ENCODE results near the gene GLOD5.

GLOD5 gene

DNA sequence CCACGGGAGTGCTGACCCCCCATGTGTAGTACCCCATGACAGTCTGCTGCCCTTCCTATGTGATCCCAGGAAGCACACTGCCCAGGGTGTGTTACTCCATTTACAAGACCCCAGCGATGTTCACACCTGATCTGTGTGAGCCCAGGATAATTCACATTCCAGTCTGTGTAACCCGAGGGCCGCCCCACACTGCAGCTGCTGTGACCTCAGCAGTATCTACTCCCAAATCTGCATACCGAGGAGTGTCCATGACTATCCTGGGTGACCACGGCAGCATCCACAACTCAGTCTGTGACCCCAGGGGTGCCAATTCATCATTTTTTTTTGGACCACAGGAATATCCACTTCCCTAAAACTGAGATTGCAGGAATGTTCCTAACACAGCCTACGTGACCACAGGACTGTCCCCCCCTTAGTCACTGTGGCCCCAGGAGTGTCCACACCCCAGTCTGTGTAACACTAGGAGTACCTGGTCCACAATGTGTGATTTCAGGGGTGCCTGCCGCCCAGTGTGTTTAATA, 7.8 kb upstream of the GLOD5 start:
- DNase-seq (ENCODE audit: low read depth in 2 of 2), result no peak

GRCh38 chrX:48754238-48754637, 7.3 kb upstream of the GLOD5 start:
- DNase-seq (ENCODE audit: low read depth in 2 of 2), result no peak

- no peak for DNase-seq (ENCODE audit: low read depth in 2 of 2)
Observed at GRCh38 chrX:48769230-48769629, 7.7 kb downstream of the GLOD5 start.

DNA sequence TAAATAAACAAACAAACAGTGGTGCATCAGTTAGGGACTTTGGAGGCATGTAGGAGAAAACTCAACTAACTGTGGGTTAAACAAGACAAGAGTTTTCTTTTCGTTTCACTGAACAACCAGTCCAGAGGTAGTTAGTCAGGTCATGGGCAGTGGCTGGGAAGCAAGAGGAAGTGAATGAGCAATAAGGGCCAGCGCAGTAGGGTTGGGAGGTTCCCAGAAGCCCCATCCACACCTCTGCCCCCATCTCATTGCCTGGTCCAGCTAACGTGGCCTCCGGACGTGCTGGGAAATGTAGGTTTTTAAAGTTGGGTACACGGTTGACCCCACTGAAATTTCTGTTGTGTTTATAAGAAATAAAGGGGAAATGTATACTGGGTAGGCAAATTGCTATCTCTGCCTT, 8.7 kb downstream of the GLOD5 start:
- DNase-seq (ENCODE audit: low read depth in 2 of 2), result no peak

- DNase-seq (ENCODE audit: low read depth in 2 of 2), result no peak
Observed at GRCh38 chrX:48772602-48773001, 11.1 kb downstream of the GLOD5 start.

DNA sequence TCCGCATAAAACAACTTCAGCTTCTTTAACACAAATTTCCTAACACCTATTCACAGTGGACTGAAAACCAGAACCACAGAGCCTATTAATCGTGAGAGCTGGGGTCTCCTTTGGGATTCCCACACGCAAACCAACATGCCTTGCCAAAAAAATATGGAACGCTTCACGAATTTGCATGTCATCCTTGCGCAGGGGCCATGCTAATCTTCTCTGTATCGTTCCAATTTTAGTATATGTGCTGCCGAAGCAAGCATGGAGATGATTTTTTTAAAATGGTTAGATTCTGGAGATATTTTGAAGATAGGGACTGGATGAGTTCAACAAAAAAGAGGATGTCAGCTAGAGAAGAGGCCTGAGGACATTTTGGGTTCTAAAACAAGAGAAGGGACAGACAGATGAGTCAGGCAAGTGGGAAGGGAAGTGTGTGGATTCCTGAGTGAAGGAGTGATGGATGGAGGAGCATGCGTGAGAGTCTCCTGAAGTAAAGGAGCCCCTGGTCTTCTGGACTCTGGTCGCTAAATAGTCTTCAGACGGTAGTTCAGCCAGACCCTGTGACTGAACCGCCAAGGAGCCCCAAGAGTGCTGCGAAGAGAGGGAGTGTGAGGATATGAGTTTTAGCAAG, 15.4 kb downstream of the GLOD5 start:
- DNase-seq (ENCODE audit: low read depth in 2 of 2), result no peak

GRCh38 chrX:48779399-48779798, 17.9 kb downstream of the GLOD5 start:
- DNase-seq (ENCODE audit: low read depth in 2 of 2), result no peak

DNA sequence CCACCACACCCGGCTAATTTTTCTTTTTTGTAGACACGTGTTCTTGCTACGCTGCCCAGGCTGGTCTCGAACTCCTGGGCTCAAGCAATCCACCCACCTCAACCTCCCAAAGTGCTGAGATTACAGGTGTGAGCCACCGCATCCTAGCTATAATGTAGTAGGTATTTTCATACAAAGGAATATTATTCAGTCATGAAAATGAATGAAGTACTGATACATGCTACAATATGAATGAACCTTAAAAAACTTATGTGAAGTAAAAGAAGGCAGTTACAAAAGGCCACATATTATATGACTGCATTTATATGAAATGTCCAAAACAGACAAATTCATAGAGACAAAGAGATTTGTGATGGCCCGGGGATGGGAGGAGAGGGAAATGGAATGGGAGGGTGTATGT, 20.2 kb downstream of the GLOD5 start:
- DNase-seq (ENCODE audit: low read depth in 2 of 2), result no peak

DNA sequence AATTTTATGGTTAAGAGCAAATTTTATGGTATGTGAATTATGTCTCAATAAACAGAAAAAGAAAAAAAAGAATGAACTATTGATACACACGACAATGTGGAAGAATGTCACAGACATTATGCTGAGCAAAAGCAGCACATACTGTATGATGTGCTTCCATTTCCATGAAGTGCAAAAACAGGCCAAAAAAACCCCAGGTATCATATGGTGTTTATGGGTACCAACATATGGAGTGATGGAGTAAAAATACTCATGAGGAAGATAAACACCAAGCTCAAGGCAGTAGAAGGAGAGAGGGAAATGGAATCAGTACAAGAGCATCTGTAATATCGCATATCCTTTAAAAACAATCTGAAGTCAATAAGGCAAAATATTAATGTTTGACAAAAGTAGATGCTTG, 20.7 kb downstream of the GLOD5 start:
- DNase-seq (ENCODE audit: low read depth in 2 of 2), result no peak

- DNase-seq (ENCODE audit: low read depth in 2 of 2), result no peak
Observed at GRCh38 chrX:48782795-48783194, 21.2 kb downstream of the GLOD5 start.

DNA sequence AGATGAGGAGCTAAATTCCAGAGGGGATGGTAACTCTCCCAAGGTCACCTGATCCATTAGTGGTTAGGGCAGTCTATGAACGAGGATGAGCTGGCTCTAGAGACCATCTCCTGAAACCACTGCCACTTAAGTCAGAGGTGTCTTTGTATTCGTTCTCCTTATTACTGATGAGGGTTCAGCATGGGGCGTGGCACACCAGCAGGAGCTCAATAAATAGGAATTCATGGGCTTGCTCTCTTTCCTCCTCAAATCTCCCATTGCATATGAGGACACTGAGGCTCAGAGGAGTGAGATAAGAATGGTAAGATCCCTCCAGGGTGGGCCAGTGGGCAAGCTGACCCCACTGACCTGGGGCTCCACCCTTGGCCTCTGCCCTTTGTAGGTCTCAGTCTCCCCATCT, 23.2 kb downstream of the GLOD5 start:
- no peak for DNase-seq (ENCODE audit: low read depth in 2 of 2)

DNA sequence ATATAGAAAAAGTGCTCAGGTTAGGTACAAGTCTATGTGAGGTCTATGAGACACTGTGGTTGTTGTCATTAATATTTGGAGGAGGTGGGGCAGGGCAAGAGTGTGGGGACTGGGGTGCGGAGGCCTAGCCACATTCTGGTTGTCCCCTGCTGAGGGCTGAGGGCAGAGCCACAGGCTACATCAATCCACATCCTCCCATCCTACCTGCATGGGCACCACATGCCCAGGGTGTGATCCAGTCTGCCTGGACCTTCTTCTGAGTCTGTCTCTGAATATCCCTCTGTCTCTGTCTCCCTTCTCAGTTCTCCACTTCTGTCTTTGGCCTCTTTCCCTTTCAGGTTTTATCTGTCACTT, 23.6 kb downstream of the GLOD5 start:
- DNase-seq (ENCODE audit: low read depth in 2 of 2), result no peak

DNA sequence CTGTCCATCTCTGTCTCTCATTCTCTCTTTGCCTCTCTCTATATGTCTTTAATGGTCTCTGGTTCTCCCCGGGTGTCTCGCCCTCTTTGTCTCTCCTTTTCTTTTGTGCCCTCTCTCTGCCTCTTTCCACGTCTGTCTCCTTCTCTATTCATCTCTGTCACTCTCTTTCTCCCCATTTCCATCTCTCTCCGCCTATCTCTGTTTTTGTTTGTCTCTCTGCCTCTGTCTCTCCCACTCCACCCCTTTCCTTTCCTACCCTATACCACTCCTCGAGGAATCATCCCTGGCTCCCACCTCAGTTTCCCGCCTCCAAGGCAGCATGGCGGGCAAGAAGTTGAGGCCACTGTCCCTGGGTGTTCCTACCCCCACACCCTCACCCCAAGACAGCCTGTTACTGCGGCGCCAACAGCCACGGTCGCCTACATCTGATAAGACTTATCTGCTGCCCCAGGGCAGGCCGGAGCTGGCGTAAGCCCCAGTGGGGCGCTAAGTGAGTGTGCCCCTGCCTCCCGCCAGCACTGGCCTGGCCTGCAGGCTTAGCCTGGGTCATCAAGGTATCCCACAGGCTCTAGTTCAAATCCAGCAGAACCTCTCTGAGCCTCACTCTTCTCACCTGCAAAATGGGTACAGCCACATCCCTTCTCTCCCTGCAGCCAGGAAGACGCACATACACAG, 24.1 kb downstream of the GLOD5 start:
- DNase-seq (ENCODE audit: low read depth in 2 of 2), result no peak

- no peak for DNase-seq (ENCODE audit: low read depth in 2 of 2)
Observed at GRCh38 chrX:48786341-48786800, 24.8 kb downstream of the GLOD5 start, which contains the start of gene GATA1. Gene GATA1 (plus strand): TSS chrX:48786590. CDS start chrX:48791110, 4,520 bp downstream.

- DNase-seq (ENCODE audit: low read depth in 2 of 2), result no peak
Observed at GRCh38 chrX:48786825-48787504, 25.4 kb downstream of the GLOD5 start.

- no peak for DNase-seq (ENCODE audit: low read depth in 2 of 2)
Observed at GRCh38 chrX:48787505-48788443, 26.2 kb downstream of the GLOD5 start.

GRCh38 chrX:48789366-48790220, 28.0 kb downstream of the GLOD5 start:
- no peak for DNase-seq (ENCODE audit: low read depth in 2 of 2)

- no peak for DNase-seq (ENCODE audit: low read depth in 2 of 2)
Observed at GRCh38 chrX:48790477-48790876, 28.9 kb downstream of the GLOD5 start.

DNA sequence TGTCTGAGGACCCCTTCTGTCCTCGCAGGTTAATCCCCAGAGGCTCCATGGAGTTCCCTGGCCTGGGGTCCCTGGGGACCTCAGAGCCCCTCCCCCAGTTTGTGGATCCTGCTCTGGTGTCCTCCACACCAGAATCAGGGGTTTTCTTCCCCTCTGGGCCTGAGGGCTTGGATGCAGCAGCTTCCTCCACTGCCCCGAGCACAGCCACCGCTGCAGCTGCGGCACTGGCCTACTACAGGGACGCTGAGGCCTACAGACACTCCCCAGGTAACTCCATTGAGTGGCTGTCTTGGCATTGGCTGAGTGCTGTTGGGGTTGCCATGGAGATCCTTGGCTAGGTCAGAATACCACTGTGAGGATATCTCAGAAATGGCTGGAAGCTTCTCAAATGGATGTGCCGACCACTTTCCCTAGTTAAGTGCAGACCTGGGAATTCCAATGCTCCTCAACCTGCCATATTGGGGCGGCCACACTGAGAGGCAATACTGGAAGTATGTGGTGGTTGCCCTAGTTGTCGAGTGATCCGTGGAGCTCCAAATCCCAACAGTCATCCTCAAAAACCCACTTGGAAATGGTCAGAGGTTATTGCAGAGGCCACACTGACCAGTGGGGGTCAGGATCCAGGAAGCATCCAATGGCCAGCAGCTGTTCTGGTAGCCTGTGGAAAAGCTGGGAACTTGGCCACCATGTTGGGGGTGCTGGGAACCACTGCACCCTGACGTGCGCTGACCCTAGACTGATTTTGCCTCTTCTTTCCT, 29.7 kb downstream of the GLOD5 start:
- DNase-seq (ENCODE audit: low read depth in 2 of 2), result no peak

GRCh38 chrX:48792219-48792618, 30.7 kb downstream of the GLOD5 start:
- no peak for DNase-seq (ENCODE audit: low read depth in 2 of 2)
